ENCODE results near the gene OTULIN. TPM values are rescaled to one million over a fixed set of nuclear protein-coding genes. Genes with fewer than 3 reads are reported as not detected.

Gene OTULIN
- polyA plus RNA-seq, 1 of the 3 experiments (the other 2 are of a cell fraction): 6.6 TPM

GRCh38 chr5:14715481-14715880, 51.0 kb downstream of the OTULIN start:
- peaks cover under 1% of the 10 kb centered on the region for H3F3A ChIP-seq (replicated peaks; ENCODE audit: insufficient read depth)
- 85% methylated on average over 3 of the region's 3 CpGs for WGBS (ENCODE audit: low lambda C conversion rate)
- peaks cover under 1 to 8% of the 10 kb centered on the region in 2 experiments; a peak in 1 of 4 replicates for H3K4me1 ChIP-seq (ENCODE audit: control insufficient read depth in 1 of 2, insufficient read depth in 2 of 2, low read depth in 1 of 2, low read length in 1 of 2)
- peaks cover 21 to 29% of the 10 kb centered on the region in 2 experiments for H3K36me3 ChIP-seq (replicated peaks in 1 of 2; ENCODE audit: control insufficient read depth in 1 of 2, insufficient read depth in 2 of 2, low read length in 1 of 2)
- POLR2A ChIA-PET: no interaction called here
- no peaks in the 10 kb centered on the region for H3K27me3 ChIP-seq (ENCODE audit: insufficient read depth)
- DNase-seq: no peak
- H3K79me2 ChIP-seq (ENCODE audit: insufficient read depth): no peaks in the 10 kb centered on the region
- no peak overlapping the region for H3K4me3 ChIP-seq (ENCODE audit: low read depth in 2 of 2, low read length in 1 of 2)
- H3K9ac ChIP-seq: no peak overlapping the region
- H3K9me3 ChIP-seq: no peaks in the 10 kb centered on the region
- no peaks in the 10 kb centered on the region for H4K20me1 ChIP-seq (ENCODE audit: insufficient read depth)
- CTCF ChIA-PET: interaction anchor here (3.5 kb wide), 1 partner anchor 12 kb away, joined by 14 read pairs; no protein-coding TSS in a partner anchor
- no peak overlapping the region for H3K27ac ChIP-seq (ENCODE audit: low read depth in 2 of 2, low read length in 1 of 2)
- no peak overlapping the region for H2AFZ ChIP-seq (ENCODE audit: low read depth)
- H3K4me2 ChIP-seq: no peak overlapping the region
- TF ChIP-seq RCOR1 (IDR thresholded peaks at IDR 0.05; ENCODE audit: low read length) (no peak), SMC3 (IDR thresholded peaks at IDR 0.05; ENCODE audit: low read depth, low read length) (no peak), NFIC (IDR thresholded peaks at IDR 0.05; ENCODE audit: borderline replicate concordance) (no peak), FOXM1 (IDR thresholded peaks at IDR 0.05; ENCODE audit: low read depth) (no peak), POLR2AphosphoS5 (IDR thresholded peaks at IDR 0.05; ENCODE audit: low read depth, low read length) (no peak), USF1 (IDR thresholded peaks at IDR 0.05; ENCODE audit: borderline replicate concordance, low read depth) (no peak), MEF2A (IDR thresholded peaks at IDR 0.05; ENCODE audit: borderline replicate concordance, low read depth) (no peak), YY1 (IDR thresholded peaks at IDR 0.05; ENCODE audit: low read depth) (no peak), ZBTB33 (IDR thresholded peaks at IDR 0.05; ENCODE audit: borderline replicate concordance, low read depth) (no peak), NRF1 (IDR thresholded peaks at IDR 0.05; ENCODE audit: low read depth, low read length) (no peak), RXRA (IDR thresholded peaks at IDR 0.05; ENCODE audit: borderline replicate concordance, low read depth) (no peak), ELF1 (IDR thresholded peaks at IDR 0.05) (no peak)
- H3K9me2 ChIP-seq: no peaks in the 10 kb centered on the region

- Histone ChIP-seq H3K9me2 (no peaks in the 10 kb centered on the region), H3K4me1 (ENCODE audit: control insufficient read depth in 1 of 2, insufficient read depth in 2 of 2, low read depth in 1 of 2, low read length in 1 of 2) (peaks cover 6 to 8% of the 10 kb centered on the region in 2 experiments; a peak in 1 of 4 replicates), H3K4me2 (no peak overlapping the region), H3K4me3 (ENCODE audit: low read depth in 2 of 2, low read length in 1 of 2) (no peak overlapping the region), H3K27ac (ENCODE audit: low read depth in 2 of 2, low read length in 1 of 2) (no peak overlapping the region), H2AFZ (ENCODE audit: low read depth) (no peak overlapping the region), H3K79me2 (ENCODE audit: insufficient read depth) (no peaks in the 10 kb centered on the region), H3K9me3 (no peaks in the 10 kb centered on the region), H3K36me3 (replicated peaks in 1 of 2; ENCODE audit: control insufficient read depth in 1 of 2, insufficient read depth in 2 of 2, low read length in 1 of 2) (peaks cover 16 to 21% of the 10 kb centered on the region in 2 experiments), H3F3A (replicated peaks; ENCODE audit: insufficient read depth) (peaks cover 9% of the 10 kb centered on the region), H3K9ac (no peak overlapping the region), H3K27me3 (ENCODE audit: insufficient read depth) (no peaks in the 10 kb centered on the region), H4K20me1 (ENCODE audit: insufficient read depth) (no peaks in the 10 kb centered on the region)
- 86% methylated on average over 12 of the region's 13 CpGs for WGBS (ENCODE audit: low lambda C conversion rate)
- ChIA-PET CTCF (interaction anchor here (1.4 to 1.5 kb wide), 3 partner anchors 10 to 297 kb away, joined by 4 to 5 read pairs (median 4); no protein-coding TSS in a partner anchor), POLR2A (no interaction called here)
- TF ChIP-seq FOSL2 (IDR thresholded peaks at IDR 0.05; ENCODE audit: borderline replicate concordance, low read depth) (no peak), RXRA (IDR thresholded peaks at IDR 0.05; ENCODE audit: borderline replicate concordance, low read depth) (no peak), TCF12 (IDR thresholded peaks at IDR 0.05) (no peak), RFX5 (IDR thresholded peaks at IDR 0.05; ENCODE audit: low read length) (no peak), EZH2phosphoT487 (IDR thresholded peaks at IDR 0.05; ENCODE audit: borderline replicate concordance, low read depth) (no peak), NFIC (IDR thresholded peaks at IDR 0.05; ENCODE audit: borderline replicate concordance) (no peak), RAD21 (IDR thresholded peaks at IDR 0.05; ENCODE audit: low read length) (no peak), NRF1 (IDR thresholded peaks at IDR 0.05; ENCODE audit: low read depth, low read length) (no peak), CHD2 (IDR thresholded peaks at IDR 0.05; ENCODE audit: low read length, partially characterized antibody) (no peak), TEAD4 (IDR thresholded peaks at IDR 0.05; ENCODE audit: borderline replicate concordance, insufficient read depth) (no peak), MEF2A (IDR thresholded peaks at IDR 0.05; ENCODE audit: borderline replicate concordance, low read depth) (no peak), FOXJ3 (CRISPR knock-in tag; IDR thresholded peaks at IDR 0.05) (no peak), CTCF (IDR thresholded peaks at IDR 0.05) (no peak), FOXM1 (IDR thresholded peaks at IDR 0.05; ENCODE audit: low read depth) (no peak)
- DNase-seq: no peak
Observed at GRCh38 chr5:14716755-14717752, 52.5 kb downstream of the OTULIN start.

All from SK-N-SH (cell line).